NCI-H748 treated with DMSO at 0.1 percent for 48 hours (cell line): Measurements from ENCODE around the gene MYH16.
"Not testable (repeated sequence)": the region's sequence is repeated elsewhere in the genome, so short reads cannot be mapped to it uniquely, and the experiment has no call there.

Experiments
- DNase-seq: peaks from one replicate; lab custom pipeline; 2025; lab: John Stamatoyannopoulos, UW

MYH16 gene

GRCh38 chr7:99272476-99273045 is at the start of gene MYH16:
TSS of gene MYH16 (plus strand) at chr7:99272839.
- no peak for DNase-seq

- not testable (repeated sequence) for DNase-seq
Observed at GRCh38 chr7:99224263-99224898, 48.3 kb upstream of the MYH16 start.

DNA sequence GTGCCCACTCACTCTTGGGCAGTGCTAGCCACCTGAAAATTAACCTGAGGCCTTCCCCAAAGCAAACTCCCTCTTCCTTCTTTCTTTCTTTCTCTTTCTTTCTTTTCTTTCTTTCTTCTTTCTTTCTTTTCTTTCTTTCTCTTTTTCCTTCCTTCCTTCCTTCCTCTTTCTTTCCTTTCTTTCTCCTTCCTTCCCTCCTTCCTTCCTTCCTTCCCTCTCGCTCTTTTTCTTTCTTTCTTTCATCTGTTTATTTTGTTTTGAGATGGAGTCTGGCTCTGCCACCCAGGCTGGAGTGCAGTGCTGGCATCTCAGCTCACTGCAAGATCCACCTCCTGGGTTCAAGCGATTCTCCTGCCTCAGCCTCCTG is 47.8 kb upstream of the MYH16 start:
- DNase-seq: no peak

DNA sequence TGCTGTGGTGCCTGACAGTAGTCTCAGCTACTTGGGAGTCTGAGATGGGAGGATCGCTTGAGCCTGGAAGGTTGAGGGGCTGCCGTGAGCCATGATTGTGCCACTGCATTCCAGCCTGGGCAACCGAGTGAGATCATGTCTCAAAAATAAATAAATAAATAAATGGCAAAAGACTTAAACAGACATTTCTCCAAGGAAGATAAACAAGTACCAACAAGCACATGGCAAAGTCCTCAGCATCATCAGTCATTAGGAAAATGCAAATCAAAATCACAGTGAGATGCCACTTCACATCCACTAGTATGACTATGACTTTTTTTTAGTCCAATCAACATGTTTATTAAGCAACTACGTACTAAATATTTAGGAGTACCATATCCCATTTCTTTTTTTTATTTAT is 43.4 kb upstream of the MYH16 start:
- no peak for DNase-seq

DNA sequence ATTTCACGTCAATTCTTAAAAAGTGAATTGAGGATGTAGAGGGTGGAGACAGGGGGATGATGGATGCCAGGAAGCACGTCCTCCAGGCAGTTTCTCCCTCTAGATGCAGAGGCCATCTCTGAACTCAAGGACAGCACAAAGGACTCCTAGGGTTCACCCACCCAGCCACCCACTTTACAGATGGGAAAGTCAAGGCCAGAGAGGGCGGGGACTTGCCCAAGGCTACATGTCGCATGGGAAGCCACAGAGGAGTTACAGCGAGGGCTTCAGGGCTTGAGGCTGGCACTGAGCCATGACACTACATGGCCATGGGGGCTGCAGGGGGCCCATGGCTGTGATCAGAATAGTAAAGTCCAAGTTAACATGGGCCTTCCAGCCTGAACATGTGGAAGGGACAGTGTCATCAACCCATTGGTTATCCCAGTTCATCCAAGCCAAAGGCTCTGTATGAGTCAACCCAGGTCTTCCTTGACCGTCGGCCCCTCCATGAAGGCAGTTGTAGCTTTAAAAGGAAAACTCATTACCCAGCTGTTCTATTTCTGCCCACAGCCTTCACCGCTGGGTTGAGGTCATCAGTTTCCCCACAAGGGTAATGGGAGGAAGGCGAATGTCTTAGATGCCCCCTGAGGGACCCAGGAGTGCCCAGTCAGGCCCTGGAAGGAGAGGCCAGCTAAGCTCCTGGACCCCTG is 40.4 kb upstream of the MYH16 start:
- DNase-seq: no peak

GRCh38 chr7:99232955-99233354 is 39.7 kb upstream of the MYH16 start:
- DNase-seq: not testable (repeated sequence)

DNA sequence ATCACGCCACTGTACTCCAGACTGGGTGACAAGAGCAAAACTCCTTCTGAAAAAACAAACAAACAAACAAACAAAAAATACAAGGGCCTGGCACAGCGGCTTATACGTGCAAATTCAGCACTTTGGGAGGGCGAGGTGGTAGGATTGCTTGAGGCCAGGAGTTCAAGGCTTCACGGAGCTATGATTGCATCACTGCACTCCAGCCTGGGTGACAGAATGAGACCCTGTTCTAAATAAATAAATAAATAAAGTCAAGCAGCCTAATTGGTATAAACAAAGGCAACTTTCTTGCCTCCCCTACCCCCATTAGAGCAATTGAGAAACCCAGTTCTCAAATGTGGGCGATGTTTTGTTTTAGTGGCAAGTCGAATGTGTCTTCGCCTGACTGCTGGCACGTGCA is 38.5 kb upstream of the MYH16 start:
- DNase-seq: no peak

DNA sequence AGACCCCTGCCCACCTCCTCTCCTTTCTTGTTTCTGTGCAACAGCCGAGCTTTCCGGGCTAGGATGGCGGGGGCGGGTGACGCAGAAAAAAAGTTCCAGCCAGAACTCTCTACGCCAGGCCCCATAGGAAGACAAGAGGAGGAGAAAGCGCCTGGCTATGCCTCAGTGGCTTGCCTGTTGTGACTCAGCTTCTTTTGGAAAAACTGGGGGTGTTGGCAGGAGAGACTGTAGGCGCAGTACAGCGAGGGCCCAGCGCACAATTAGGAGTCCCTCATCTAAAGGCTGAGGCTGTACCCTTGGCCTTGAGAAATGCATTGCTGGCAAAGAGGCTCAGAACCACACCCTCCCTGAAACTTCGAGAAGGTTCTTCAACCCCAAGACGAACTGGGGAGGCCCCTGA is 36.7 kb upstream of the MYH16 start:
- no peak for DNase-seq

GRCh38 chr7:99237876-99238275 is 34.8 kb upstream of the MYH16 start:
- DNase-seq: not testable (repeated sequence)

- no peak for DNase-seq
Observed at GRCh38 chr7:99238558-99239341, 33.9 kb upstream of the MYH16 start.

GRCh38 chr7:99242682-99243081 is 30.0 kb upstream of the MYH16 start:
- no peak for DNase-seq

DNA sequence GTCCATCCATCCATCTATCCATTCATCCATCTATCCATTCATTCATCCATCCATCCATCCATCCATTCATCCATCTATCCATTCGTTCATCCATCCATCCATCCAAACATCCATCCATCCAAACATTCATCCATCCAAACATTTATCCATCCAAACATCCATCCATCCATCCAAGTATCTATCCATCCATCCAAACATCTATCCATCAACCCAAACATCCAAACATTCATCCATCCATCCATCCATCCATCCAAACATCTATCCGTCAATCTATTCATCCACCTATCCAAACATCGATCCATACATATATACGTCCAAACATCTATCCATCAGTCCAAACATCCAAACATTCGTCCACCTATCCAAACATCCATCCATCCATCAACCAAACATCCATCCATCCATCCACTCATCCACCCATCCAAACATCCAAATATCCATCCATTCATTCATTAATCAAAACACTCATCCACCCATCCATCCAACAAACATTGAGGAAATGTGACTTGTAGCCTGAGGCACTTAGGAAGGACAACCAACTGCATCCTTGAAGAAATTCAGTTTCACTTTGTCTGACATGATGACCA is 28.8 kb upstream of the MYH16 start:
- no peak for DNase-seq

DNA sequence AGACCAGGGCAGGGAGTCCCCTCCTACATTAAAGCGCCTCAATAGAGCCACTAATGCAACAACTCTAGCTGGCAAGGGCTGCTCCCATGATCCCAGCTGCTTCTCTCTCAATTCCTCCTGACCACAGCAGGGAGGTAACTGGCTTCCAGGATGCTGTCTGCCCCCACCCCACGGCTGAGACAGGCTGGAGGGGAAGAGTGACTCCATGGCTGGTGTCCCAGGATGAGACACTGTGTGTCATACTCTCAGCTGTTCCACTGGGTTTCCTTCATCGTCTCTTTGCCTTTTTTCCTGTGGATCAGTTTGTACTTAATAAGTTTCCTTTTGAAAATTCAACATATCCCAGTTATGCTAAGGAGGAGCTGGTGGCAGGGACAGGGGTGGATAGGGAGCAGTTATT is 27.7 kb upstream of the MYH16 start:
- no peak for DNase-seq

DNA sequence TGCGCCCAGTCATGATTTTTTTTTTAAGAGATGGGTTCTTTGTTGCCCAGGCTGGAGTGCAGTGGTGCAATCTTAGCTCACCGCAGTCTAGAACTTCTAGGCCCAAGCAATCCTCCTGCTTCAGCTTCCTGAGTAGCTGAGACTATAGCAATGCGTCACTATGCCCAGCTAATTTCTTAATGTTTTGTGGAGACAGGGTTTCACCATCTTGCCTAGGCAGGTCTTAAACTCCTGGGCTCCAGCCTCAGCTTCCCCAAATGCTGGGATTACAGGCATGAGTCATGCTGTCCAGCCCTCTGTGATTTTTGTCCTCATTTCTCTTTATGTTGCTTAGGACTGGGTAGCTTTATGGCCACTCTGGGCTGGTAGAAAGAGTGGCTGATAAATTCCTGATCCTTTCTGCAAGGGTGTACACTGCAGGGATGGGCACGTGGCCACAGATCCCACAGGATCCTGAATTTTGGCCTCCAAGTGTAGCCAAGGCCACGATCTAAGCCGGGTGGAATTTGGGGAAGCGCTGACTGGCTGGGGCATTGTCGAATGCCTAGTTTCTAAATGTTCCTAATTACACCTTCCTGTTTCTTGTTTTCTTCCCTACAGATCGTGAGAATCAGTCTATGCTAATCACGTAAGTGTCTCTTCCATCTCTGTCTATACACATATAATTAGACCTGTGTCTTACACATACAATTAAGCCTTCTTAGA is 24.1 kb upstream of the MYH16 start:
- DNase-seq: no peak

DNA sequence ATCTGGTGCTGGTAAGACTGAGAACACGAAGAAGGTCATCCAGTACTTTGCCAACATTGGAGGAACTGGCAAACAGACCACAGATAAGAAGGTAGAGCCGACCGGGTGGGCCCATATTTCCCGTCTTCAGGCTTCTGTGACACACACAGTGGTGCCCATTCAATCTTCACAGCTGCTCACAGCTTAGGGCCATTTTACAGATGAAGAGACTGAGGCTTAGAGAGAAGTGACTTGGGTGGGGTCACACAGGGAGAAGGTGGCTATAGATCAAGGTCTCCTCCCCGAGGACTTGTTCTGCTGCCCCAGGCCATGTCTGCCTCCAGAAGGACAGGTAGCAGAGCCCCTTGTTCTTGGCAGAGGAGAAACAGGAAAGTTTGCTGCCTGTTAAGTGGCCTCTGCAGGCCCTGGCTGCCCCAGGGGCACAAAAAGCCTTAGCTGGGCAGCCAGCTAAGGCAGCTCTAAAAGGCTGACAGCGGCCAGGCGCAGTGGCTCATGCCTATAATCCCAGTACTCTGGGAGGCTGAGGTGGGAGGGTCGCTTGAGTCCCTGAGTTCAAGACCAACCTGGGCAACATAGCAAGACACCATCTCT is 22.6 kb upstream of the MYH16 start:
- DNase-seq: no peak

GRCh38 chr7:99252166-99252895 is 20.3 kb upstream of the MYH16 start:
- no peak for DNase-seq

DNA sequence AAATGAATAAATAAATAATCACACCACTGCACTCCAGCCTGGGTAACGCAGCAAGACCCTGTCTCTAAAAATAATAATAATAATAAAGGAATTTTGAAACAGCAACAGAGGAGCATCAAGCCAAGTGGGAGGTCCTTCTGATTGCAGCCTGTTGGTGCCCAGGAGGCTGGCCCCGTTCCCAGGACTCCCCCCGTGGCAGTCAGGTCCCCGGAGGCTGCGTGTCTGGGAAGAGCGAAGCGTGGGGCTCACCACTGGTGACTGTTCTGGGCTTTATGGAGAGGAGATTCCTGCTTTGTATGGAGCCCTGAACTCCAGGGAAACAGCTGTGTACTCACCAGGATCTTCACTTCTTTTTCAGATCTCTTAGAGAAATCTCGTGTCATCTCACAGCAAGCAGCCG is 19.3 kb upstream of the MYH16 start:
- DNase-seq: no peak

- no peak for DNase-seq
Observed at GRCh38 chr7:99254390-99254789, 18.2 kb upstream of the MYH16 start.

DNA sequence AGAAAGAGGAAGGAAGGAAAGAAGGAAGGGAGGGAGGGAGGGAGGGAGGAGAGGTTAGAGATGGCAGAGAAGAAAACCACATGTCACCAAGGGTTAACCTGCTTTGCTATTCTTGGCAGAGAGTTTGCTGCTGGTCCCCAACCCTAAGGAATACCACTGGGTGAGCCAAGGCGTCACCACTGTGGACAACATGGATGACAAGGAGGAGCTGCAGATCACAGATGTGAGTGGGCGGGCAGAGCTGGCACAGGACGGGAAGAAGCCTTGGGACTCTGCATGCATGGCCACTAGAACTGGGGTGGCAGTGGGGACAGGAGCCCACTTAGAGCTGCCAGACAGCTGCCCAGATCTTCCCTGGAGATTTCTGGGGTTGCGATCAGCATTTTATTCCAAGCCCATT is 17.2 kb upstream of the MYH16 start:
- DNase-seq: no peak

GRCh38 chr7:99257065-99257464 is 15.6 kb upstream of the MYH16 start:
- DNase-seq: no peak

DNA sequence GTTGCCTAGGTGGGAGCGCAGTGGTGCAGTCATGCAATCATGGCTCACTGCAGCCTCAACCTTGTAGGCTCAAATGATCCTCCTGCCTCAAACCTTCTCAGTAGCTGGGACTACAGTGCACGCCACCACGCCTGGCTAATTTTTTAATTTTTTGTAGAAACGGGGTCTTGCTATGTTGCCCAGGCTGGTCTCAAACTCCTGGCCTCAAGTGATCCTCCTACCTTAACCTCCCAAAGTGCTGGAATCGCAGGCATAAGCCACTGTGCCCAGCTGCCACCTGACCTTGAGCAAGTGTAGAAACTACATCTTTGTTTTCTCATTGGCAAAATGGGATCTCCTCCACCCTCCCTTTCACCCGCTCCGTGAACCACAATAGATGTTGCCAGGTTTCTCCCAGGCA is 15.0 kb upstream of the MYH16 start:
- DNase-seq: no peak
